Hepatocyte (in vitro differentiated cells): ENCODE measurements around the gene SLC25A34. TPM values are rescaled to one million over a fixed set of nuclear protein-coding genes. Genes with fewer than 3 reads are reported as not detected.
A peak's percentile ranks its signal among the peaks of the same experiment; 100 is the strongest.

Experiments used
- DNase-seq: peaks from one replicate; pipeline ENCODE4 v3.0.0-alpha.2; 2016; ENCODE audit warnings: low spot score
- H2AFZ ChIP-seq: fragments of 200-600 bp; sonication (generic); 2 replicates; pipeline ENCODE4 v1.6.0; 2016; ENCODE audit warnings: antibody characterized with exemption, mild to moderate bottlenecking
- H3K27ac ChIP-seq: fragments of 200-600 bp; sonication (generic); 2 replicates; pipeline ENCODE4 v1.5.1; 2016; ENCODE audit warnings: mild to moderate bottlenecking
- H3K27me3 ChIP-seq: fragments of 200-600 bp; sonication (generic); 2 replicates; pipeline ENCODE4 v1.6.1; 2016
- H3K36me3 ChIP-seq: fragments of 200-600 bp; sonication (generic); replicated peaks from 2 replicates; pipeline ENCODE4 v1.5.1; 2016; ENCODE audit warnings: low read depth; ENCODE audit not compliant: insufficient read depth
- H3K4me1 ChIP-seq: fragments of 200-600 bp; sonication (generic); 2 replicates; pipeline ENCODE4 v1.5.1; 2016; ENCODE audit warnings: mild to moderate bottlenecking, moderate library complexity; ENCODE audit not compliant: insufficient read depth
- H3K4me2 ChIP-seq: fragments of 200-600 bp; sonication (generic); 2 replicates; pipeline ENCODE4 v1.6.0; 2016
- H3K4me3 ChIP-seq: fragments of 200-600 bp; sonication (generic); 2 replicates; pipeline ENCODE4 v1.5.1; 2016; ENCODE audit warnings: mild to moderate bottlenecking
- H3K79me2 ChIP-seq: fragments of 200-600 bp; sonication (generic); 2 replicates; pipeline ENCODE4 v1.6.0; 2017; ENCODE audit warnings: mild to moderate bottlenecking
- H3K9me2 ChIP-seq: fragments of 200-600 bp; sonication (generic); replicated peaks from 2 replicates; pipeline ENCODE4 v1.6.0; 2017; ENCODE audit warnings: mild to moderate bottlenecking; ENCODE audit not compliant: insufficient read depth
- H3K9me3 ChIP-seq: fragments of 200-600 bp; sonication (generic); 2 replicates; pipeline ENCODE4 v1.5.1; 2016; ENCODE audit warnings: low read depth, mild to moderate bottlenecking
- H4K20me1 ChIP-seq: fragments of 200-600 bp; sonication (generic); 2 replicates; pipeline ENCODE4 v1.6.0; 2016; ENCODE audit warnings: mild to moderate bottlenecking; ENCODE audit not compliant: insufficient read depth, poor library complexity, severe bottlenecking
- EZH2 ChIP-seq: fragments of 200-600 bp; sonication (generic); IDR thresholded peaks from 2 replicates; pipeline ENCODE4 v1.6.1; 2016; ENCODE audit warnings: antibody characterized with exemption, mild to moderate bottlenecking, borderline replicate concordance
- EZH2phosphoT487 ChIP-seq: fragments of 200-600 bp; sonication (generic); IDR thresholded peaks from one replicate; pipeline ENCODE4 v1.6.1; 2018; ENCODE audit warnings: antibody characterized with exemption, mild to moderate bottlenecking, low read depth, moderate library complexity; ENCODE audit not compliant: unreplicated experiment, severe bottlenecking
- WGBS: methylation state at CpG from one replicate; pipeline ENCODE4 v1.1.6; 2016; ENCODE audit warnings: low lambda C conversion rate; ENCODE audit errors: missing lambda C conversion rate; 5-methylcytosine and 5-hydroxymethylcytosine counted together
- polyA plus RNA-seq: library from polyadenylated mRNA; unstranded; fragments of >200 nt; fragmentation: Nextera tagmentation; extraction: Ambion mirVana; gene quantifications from 2 replicates; pipeline ENCODE4 v1.2.1, GENCODE V29; 2016
- total RNA-seq: library from RNA; depleted of rRNA; stranded (reverse); fragments of >200 nt; gene quantifications from 2 replicates; pipeline ENCODE4 v1.2.3, GENCODE V29; 2014
- TF ChIP-seq, protein P1 (sequence below): fragments of 200-600 bp; sonication (generic); IDR thresholded peaks from 2 replicates; pipeline ENCODE4 v1.5.1; 2016; ENCODE audit warnings: antibody characterized with exemption, mild to moderate bottlenecking; ENCODE audit not compliant: poor library complexity

Gene SLC25A34
- total and polyA plus RNA-seq, 2 experiments from 2014 or later = 0.71 to 0.87 TPM

DNA sequence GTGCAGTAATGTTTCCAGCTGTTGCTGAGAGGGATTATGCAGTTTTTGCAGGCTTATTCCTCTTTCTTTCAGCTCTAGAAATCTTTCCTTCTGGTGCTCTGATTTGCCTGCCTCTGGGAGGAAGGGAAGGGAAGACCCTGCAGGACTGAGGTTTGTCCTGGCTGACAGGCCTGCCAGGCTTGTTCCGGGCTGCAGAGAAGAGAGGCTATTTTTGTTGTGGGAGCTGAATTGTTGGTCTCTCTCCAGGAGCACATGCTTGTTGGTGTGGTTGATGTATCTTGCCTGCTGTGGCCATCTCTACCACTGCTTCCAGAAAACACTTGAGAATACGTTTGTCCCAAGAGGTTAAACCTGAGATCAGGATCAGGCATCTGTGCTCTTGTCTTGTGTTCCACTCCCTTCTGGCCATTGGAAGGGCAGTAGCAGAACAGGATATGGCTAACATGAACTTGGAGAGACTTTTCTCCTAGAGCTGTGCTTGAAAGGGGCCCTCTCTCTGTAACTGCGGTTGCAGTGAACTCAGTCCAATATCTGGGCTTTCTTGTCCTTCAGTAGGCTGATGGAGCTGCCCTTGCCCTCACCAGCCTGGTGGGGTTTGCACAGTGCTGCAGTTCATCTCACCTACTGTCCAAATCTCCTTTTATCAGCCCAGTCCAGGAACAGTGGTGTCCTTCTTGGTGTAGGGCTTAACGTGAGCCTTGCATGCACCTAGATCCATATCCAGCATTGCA, 21.5 kb upstream of the SLC25A34 start:
- TF ChIP-seq EZH2 (no peak), EZH2phosphoT487 (no peak)
- TF ChIP-seq, protein P1, sequence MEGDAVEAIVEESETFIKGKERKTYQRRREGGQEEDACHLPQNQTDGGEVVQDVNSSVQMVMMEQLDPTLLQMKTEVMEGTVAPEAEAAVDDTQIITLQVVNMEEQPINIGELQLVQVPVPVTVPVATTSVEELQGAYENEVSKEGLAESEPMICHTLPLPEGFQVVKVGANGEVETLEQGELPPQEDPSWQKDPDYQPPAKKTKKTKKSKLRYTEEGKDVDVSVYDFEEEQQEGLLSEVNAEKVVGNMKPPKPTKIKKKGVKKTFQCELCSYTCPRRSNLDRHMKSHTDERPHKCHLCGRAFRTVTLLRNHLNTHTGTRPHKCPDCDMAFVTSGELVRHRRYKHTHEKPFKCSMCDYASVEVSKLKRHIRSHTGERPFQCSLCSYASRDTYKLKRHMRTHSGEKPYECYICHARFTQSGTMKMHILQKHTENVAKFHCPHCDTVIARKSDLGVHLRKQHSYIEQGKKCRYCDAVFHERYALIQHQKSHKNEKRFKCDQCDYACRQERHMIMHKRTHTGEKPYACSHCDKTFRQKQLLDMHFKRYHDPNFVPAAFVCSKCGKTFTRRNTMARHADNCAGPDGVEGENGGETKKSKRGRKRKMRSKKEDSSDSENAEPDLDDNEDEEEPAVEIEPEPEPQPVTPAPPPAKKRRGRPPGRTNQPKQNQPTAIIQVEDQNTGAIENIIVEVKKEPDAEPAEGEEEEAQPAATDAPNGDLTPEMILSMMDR = no peak
- DNase-seq = no peak
- Histone ChIP-seq H3K27me3 (no peaks in the 10 kb centered on the region), H3K79me2 (peaks cover 57% of the 10 kb centered on the region), H3K27ac (peak overlapping the region; percentile 14), H3K9me2 (no peaks in the 10 kb centered on the region), H3K4me2 (no peak overlapping the region), H3K4me3 (no peak overlapping the region), H3K36me3 (no peaks in the 10 kb centered on the region), H2AFZ (no peak overlapping the region), H3K9me3 (no peaks in the 10 kb centered on the region), H3K4me1 (peaks cover 16% of the 10 kb centered on the region), H4K20me1 (peaks cover 6% of the 10 kb centered on the region)
- 77% methylated on average over 4 of the region's 4 CpGs for WGBS

DNA sequence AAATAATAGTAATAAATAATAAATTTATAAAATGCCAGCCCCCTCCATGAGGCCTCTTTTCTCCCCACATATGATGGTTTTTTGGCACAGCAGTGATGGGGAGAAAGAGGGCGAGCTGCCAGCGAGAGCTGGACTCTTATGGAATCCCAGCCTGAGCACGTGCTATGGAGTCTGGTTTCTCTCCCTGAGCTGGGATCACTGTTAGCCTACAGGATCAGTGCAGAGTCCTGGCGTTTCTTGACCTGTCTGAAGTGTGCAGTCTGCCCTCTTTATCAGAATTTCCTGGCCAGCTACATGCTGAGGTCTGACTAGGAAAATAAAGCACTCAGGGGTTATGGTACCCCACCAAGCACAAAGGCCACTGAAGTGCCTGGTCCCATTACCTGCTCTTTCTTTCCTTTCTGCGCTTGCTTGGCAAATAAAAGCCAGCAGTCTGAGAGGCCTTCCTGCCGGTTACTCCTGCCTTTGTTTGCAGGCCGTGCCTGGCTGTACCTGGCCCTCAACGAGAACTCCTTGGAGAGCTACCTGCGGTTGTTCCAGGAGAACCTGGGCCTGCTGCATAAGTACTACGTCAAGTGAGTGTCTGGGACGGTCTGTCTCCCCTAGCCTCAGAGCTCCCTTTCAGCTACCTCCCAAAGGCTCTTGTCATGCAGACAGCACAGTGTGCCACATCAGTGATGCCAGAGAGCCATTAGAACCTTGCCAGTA, 18.5 kb upstream of the SLC25A34 start:
- TF ChIP-seq, protein P1 = no peak
- TF ChIP-seq EZH2phosphoT487 (no peak), EZH2 (no peak)
- Histone ChIP-seq H3K27ac (peak overlapping the region; percentile 76), H3K36me3 (no peaks in the 10 kb centered on the region), H3K9me2 (no peaks in the 10 kb centered on the region), H3K27me3 (no peaks in the 10 kb centered on the region), H4K20me1 (no peaks in the 10 kb centered on the region), H3K79me2 (peaks cover 28% of the 10 kb centered on the region), H3K9me3 (no peaks in the 10 kb centered on the region), H3K4me1 (peaks cover 16% of the 10 kb centered on the region), H2AFZ (no peak overlapping the region), H3K4me2 (no peak overlapping the region), H3K4me3 (no peak overlapping the region)
- 73% methylated on average over 11 of the region's 11 CpGs for WGBS
- no peak for DNase-seq

GRCh38 chr1:15718199-15718601, 17.9 kb upstream of the SLC25A34 start:
- H3K9me2 ChIP-seq = no peaks in the 10 kb centered on the region
- TF ChIP-seq EZH2 (no peak), EZH2phosphoT487 (no peak)
- TF ChIP-seq, protein P1 = no peak
- no peaks in the 10 kb centered on the region for H4K20me1 ChIP-seq
- H3K27me3 ChIP-seq = no peaks in the 10 kb centered on the region
- no peak overlapping the region for H3K4me3 ChIP-seq
- DNase-seq = no peak
- no peak overlapping the region for H3K4me2 ChIP-seq
- no peak overlapping the region for H2AFZ ChIP-seq
- H3K36me3 ChIP-seq = no peaks in the 10 kb centered on the region
- 86% methylated on average over 8 of the region's 8 CpGs for WGBS
- H3K9me3 ChIP-seq = no peaks in the 10 kb centered on the region
- peak overlapping the region; percentile 76 for H3K27ac ChIP-seq
- peaks cover 22% of the 10 kb centered on the region for H3K79me2 ChIP-seq
- H3K4me1 ChIP-seq = peaks cover 16% of the 10 kb centered on the region
